Upper lobe of left lung (tissue), 4 donors: ENCODE measurements around the gene EXOC6B.

Experiments
- CTCF ChIP-seq, 6 experiments: fragments of 450-650 bp in 4 of 6; fragments of 200-600 bp in 2 of 6; sonication (generic) in 2 of 6; IDR thresholded peaks; one replicate each; pipeline ENCODE4 v1.5.1; 2016 to 2019; ENCODE audit warnings: antibody characterized with exemption in 6 of 6
- EP300 ChIP-seq, 4 donors: sonication (generic); formaldehyde crosslinking; IDR thresholded peaks; one replicate each; pipeline ENCODE4 v1.5.1; 2017; ENCODE audit warnings: antibody characterized with exemption in 4 of 4, control low read depth in 2 of 4
- POLR2A ChIP-seq, 4 donors: fragments of 450-650 bp; IDR thresholded peaks; one replicate each; pipeline ENCODE4 v1.5.1; 2016 to 2017; ENCODE audit warnings: antibody characterized with exemption in 4 of 4, mild to moderate bottlenecking in 2 of 4
- POLR2AphosphoS5 ChIP-seq, 2 donors: sonication (generic); formaldehyde crosslinking; IDR thresholded peaks; one replicate each; pipeline ENCODE4 v1.5.1; 2017; ENCODE audit warnings: antibody characterized with exemption in 2 of 2

GRCh38 chr2:72555943-72556342 is 269.9 kb downstream of the EXOC6B start:
- TF ChIP-seq POLR2A (IDR thresholded peaks at IDR 0.05) (no peak), CTCF (IDR thresholded peaks at IDR 0.05) (no peak), POLR2AphosphoS5 (IDR thresholded peaks at IDR 0.05) (no peak), EP300 (IDR thresholded peaks at IDR 0.05) (no peak)
